PFSK-1 (cell line): ENCODE measurements around the gene IFITM2.

ENCODE experiments used
- FOXP2 ChIP-seq: optimal IDR thresholded peaks from 2 replicates; pipeline ENCODE3; 2011; ENCODE audit warnings: borderline replicate concordance, control low read depth, inconsistent platforms; ENCODE audit not compliant: insufficient read depth; ENCODE audit errors: extremely low read length, extremely low read depth
- POLR2AphosphoS5 ChIP-seq: IDR thresholded peaks from 2 replicates; pipeline ENCODE4 v1.6.1; 2012; ENCODE audit warnings: low read depth, mild to moderate bottlenecking, control low read depth, low read length, moderate library complexity
- REST ChIP-seq, 2 experiments: IDR thresholded peaks; 2 replicates each; pipeline versions ENCODE4 v1.6.1 to v1.8.0; 2011 to 2012; ENCODE audit warnings: low read depth in 2 of 2, low read length in 2 of 2, control low read depth in 1 of 2, inconsistent platforms in 1 of 2, mild to moderate bottlenecking in 1 of 2, moderate library complexity in 1 of 2; ENCODE audit not compliant: insufficient read depth in 1 of 2
- SIN3A ChIP-seq: IDR thresholded peaks from 2 replicates; pipeline ENCODE4 v1.6.1; 2012; ENCODE audit warnings: mild to moderate bottlenecking, low read length, moderate library complexity, borderline replicate concordance; ENCODE audit not compliant: insufficient read depth
- TAF1 ChIP-seq: IDR thresholded peaks from 2 replicates; pipeline ENCODE4 v1.6.1; 2012; ENCODE audit warnings: low read length, control low read depth, borderline replicate concordance; ENCODE audit not compliant: insufficient read depth

Gene IFITM2

DNA sequence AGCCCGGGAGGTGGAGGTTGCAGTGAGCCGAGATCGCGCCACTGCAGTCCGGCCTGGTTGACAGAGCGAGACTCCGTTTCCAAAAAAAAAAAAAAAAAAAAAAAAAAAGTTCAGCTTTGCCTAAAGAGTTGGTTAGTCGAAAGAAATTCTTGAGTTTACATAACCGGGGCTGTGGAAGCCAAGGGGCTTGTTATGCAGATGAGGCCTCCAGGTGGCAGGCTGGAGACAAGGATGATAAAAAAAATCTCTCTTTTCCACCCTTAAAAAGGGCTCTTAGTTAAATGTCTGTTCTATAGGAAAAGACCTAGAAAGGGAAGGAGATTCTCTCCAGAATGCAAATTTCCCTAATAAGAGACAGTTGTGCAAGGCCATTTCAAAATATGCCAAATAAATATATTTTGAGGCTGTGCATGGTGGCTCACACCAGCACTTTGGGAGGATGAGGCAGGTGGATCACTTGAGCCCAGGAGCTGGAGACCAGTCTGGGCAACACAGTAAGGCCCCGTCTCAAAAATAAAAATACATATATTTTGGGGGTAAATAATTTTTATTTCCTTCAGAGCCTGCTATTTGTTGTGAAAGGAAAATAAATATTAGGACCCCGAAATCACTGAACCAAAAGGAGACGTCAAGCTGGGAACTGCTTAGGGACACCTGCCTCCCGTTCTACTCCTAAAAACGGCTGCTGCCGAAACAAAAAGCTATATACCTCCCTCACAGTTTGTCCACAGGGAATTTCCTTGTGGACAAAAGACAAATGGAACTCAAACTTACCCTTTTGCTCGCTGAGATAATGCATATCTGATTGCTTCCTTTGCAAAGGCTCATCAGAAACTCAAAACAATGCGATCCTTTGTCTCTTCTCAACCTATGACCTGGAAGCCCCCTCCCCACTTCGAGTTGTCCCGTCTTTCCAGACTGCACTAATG, 2.4 kb upstream of the IFITM2 start:
- TF ChIP-seq POLR2AphosphoS5 (no peak), FOXP2 (no peak), TAF1 (no peak), REST (IDR thresholded peaks at IDR 0.05; ENCODE audit: insufficient read depth in 1 of 2, low read depth in 2 of 2, low read length in 2 of 2) (no peak), SIN3A (no peak)

- TF ChIP-seq FOXP2: no peak
- TF ChIP-seq REST (IDR thresholded peaks at IDR 0.05; ENCODE audit: insufficient read depth in 1 of 2, low read depth in 2 of 2, low read length in 2 of 2): no peak
- no peak for TF ChIP-seq TAF1
- no peak for TF ChIP-seq POLR2AphosphoS5
- no peak for TF ChIP-seq SIN3A
Observed at GRCh38 chr11:305844-306211, 1.8 kb upstream of the IFITM2 start.

- TF ChIP-seq TAF1 (no peak), FOXP2 (no peak), POLR2AphosphoS5 (no peak), REST (IDR thresholded peaks at IDR 0.05; ENCODE audit: insufficient read depth in 1 of 2, low read depth in 2 of 2, low read length in 2 of 2) (no peak), SIN3A (no peak)
Observed at GRCh38 chr11:306645-307371, 808 bp upstream of the IFITM2 start.

GRCh38 chr11:312092-312816, 4.6 kb downstream of the IFITM2 start:
- no peak for TF ChIP-seq FOXP2

DNA sequence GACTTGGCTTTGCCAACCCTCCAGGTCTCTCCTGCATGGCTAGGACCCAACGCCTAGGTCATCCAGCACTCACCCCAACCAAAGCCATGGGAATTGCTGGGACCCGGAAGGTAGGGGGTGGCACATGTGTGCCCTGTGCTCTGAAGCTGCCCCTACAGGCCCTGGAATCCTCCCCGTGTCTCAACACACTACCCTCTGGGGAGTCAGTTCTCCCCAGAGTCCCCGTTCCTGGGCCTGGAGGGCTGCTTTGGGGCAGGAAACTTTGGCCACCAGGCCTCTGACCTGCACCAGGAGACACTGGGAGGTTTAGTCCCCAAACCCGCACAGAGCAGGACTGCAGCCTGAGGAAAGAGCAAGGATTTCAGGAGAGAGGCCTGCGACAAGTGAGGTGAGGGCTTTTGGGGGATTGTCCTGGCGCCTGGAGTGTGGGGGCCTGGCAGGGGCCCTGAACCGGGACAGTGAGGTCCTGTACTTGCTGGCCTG, 5.7 kb downstream of the IFITM2 start:
- TF ChIP-seq POLR2AphosphoS5 (no peak), FOXP2 (no peak), SIN3A (no peak), REST (IDR thresholded peaks at IDR 0.05; ENCODE audit: insufficient read depth in 1 of 2, low read depth in 2 of 2, low read length in 2 of 2) (no peak), TAF1 (no peak)
